Anterior cingulate cortex (tissue), 58 donors: ENCODE measurements around the gene ITPK1.
A peak's percentile ranks its signal among the peaks of the same experiment; 100 is the strongest.
"Not testable (repeated sequence)": the region's sequence is repeated elsewhere in the genome, so short reads cannot be mapped to it uniquely, and the experiment has no call there.

Experiments used
- DNase-seq, 58 donors: peaks; one replicate each; lab custom pipeline; 2025; lab: John Stamatoyannopoulos, UW

The ITPK1 gene

DNA sequence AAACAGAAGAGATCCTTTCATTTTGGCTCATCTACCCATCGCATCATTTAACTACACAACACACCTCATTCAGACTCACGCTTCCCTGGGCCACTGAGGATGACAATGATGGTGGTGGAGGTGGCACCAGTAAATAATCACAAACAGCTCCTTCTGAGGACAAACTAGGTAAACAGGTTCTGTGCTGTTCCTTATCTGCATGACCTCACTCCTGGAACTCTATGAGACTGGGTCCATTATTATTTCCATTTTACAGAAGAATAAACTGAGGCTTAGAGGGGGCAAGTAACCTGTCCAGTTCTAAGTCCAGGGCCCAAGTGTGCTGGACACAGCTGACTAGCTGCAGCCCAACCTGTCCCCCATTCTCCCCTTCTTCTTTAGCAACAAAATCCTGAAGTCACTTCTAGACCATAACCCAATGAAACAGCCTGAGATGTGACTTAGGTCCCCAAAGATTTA, 50.4 kb downstream of the ITPK1 start:
- DNase-seq: no peak

DNA sequence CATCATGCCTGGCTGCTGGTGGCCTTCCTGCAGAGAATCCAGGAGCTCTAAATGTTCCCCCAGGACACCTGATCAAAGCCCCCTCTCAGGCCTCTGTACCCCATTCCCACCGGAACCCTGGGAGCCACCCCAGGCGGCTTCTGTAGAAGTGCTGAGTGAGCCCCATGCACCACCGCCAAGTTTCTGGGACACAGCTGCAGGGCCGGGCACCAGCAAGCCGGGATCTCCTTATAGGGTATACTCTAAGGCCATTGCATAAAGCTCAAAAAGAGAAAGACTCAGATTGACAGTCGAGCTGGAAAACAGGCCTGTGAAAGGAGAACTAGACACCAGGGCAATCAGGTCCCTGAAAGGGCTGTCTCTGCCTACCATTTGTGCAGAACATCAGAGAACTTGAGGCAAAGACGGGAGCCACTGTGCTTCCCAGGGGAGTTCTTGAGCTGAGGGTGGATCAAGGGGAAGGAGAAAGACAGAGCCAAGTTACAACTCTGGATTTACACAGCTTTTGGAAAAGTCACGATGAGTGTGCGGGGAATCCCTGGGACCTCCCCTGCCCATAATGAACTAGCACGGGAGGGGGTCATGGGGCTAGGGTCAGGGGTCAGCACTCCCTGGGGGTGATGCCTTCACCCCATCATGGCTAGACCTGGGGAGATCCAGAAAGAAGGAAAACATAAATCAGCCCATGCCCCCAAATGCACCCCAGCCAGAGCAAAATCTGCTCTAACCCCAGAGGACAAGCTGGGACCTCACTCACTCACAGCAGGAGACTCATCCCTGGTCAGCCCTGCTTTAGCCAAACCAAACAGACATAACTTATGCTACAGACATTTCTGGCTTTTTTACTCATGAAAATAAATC, 51.1 kb downstream of the ITPK1 start:
- DNase-seq: no peak

DNA sequence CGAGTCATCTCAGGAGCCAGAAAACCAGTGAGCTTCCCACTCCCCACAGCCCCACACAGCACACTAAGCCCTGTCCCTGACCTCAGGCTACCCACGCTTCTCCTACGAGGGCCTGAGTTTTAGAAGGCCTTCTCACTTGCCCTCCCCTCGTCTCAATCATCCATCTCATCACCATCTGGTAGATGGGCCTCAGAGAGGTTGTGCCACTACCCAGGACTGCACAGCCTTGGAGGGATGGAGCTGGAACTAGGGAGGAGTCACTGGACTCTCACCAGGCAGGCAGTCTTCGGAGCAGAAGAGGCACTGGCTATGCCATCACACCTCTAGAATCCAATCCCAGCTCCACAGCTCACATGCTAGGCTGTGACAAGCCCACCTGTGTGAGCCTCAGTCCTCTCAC, 52.3 kb downstream of the ITPK1 start:
- DNase-seq: no peak

DNA sequence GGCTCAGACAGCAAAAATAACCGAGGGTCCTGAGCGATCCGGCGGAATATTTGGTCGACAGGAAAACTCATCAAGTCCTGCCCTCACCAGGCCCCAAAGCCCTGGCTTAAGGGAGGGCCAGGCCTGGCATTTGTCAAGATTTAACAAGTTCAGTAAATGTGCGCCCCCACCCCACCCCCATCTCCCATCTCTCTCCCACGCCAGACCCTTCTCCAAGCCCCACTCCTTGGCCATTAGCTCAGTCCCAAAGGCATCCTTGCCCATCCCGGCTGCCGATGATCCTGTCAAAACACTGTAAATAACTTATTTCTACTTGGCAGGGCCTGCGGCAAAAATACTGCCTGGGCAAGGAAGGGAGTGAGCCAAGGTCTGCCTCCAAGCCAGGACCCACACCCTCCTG, 52.8 kb downstream of the ITPK1 start:
- no peak for DNase-seq

DNA sequence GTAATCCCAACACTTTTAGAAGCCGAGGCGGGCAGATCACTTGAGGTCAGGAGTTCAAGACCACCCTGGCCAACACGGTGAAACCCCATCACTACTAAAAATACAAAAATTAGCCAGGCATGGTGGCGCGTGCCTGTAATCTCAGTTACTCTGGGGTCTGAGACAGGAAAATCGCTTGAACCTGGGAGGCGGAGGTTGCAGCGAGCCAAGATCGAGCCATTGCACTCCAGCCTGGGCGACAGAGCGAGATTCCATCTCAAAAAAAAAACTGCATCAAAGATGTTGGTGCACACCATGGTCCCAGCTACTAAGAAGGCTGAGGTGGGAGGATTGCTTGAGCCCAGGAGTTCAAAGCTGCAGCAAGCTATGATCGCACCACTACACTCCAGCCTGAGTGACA, 53.7 kb downstream of the ITPK1 start:
- DNase-seq: not testable (repeated sequence)

DNA sequence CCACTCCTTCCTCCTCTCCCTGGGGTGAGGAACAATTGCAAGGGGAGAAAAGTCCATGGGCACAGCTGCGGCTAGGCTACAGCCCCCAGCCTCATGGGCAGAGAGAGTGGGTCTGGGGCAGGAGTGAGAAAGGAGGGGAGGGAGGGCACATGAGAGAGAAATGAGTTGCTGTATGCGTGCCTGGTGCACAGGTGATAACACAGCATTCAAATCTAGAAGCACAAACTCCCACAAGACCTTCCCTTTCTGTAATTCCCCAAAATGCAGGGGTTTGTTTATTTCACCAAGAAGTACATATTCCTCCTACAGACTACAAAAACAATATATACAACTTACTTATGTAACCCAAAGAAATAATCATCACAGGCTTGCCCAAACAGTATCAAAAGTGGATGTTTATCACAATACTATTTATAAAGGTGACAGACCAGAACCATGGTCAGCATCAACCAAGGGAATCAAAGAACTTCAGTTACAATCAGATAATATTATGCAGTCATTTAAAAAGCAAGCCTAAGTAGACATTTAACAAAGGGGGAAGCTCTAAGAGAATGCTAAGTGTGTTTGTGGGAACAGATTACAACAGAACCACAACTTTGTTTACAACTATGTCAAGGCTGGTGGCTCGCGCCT, 54.2 kb downstream of the ITPK1 start:
- no peak for DNase-seq

DNA sequence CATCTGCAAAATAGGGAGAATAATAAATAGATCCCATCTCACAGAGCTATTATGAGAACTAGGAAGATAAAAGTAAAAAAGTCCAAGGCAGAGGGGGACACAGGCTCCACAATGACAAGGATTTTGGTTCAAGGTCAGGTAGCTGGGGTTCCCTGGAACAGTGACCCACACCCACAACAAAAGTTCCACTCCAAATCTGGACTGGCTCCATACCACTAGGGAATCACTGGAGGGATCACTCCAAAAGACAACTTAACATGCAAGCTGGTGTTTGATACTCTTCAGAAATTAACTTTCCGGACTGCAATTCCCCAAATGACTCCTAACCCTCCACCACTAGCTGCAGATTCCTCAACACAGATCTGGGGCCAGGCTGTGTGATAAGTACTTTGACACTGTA, 54.9 kb downstream of the ITPK1 start:
- no peak for DNase-seq

DNA sequence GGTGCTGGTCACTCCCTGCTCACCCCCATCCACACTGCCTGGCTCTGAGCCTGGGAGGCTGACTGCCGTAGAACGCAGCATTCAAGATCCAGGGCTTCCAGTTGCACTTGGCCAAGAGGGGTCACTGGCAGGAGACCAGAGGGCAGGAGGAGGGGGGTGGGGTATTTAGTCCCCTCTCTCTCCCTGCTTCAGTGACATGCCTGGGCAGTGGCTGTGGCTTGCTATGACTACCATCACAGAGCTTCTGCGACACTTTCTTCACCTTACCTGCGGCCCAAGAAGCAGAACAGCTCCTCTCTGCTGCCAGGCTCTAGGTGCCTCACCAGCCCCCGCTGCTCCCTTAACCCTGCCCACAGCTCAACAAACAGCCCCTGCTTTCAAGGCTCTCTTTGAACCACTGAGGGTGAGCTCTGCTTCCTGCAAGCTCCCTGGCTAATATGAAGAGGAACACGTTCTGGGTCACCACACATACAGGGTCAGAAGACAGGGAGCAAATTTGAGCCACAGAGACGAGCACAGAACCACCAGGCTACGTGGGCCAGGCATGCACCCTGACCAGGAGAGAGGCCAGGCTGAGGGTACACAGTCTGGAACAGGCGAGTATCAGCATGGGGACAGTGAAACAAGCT, 55.7 kb downstream of the ITPK1 start:
- DNase-seq: peak in 20 of 58 donors; percentile 21 to 60 (median 43)

DNA sequence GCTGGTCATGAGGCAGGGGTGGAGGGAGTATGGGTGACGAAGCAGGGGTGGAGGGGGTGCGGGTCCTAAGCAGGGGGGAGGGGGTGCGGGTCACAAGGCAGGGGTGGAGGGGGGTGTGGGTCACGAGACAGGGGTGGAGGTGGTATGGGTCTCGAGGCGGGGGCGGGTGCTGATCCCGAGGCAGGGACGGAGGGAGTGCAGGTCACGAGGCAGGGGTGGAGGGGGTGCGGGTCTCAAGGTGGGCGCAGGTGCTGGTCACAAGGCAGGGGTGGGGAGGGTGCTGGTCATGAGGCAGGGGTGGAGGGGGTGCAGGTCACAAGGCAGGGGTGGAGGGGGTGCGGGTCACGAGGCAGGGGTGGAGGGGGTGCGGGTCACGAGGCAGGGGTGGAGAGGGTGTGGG, 56.5 kb downstream of the ITPK1 start:
- DNase-seq: peak in 1 of 58 donors; percentile 60

DNA sequence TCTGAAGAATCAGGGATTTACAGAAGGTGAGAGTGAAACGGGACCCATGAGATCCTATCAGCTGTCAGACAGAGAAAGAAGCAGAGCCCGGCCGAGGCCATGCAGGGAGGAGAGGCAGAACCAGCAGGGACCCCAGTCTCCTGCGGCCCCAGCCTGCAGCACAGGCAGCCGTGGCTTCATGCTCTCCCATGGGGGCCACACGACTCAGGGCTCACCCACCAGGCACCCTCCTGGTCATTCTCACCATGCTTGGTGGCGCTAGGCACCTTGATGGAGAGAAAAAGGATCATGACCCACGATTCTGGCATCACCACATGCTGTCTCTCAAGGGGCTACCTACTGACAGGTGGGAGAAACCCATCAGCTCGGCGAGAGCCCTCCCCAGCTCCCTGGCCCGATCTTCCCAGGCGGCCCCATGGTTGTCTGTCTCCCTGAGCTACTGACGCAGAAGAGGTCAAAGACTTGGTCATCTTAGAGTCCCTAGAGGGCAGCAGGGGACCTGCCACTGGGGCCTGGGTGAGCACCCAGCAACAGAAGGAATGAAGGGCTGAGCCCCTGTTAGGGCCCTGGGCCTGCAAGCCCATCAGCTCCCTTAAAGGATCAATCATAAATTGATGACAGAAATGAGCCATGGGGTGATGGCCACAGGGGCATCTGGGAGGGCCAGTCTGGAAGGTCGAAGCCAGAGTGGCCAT, 58.0 kb downstream of the ITPK1 start:
- peak in 1 of 58 donors; percentile 24 for DNase-seq

DNA sequence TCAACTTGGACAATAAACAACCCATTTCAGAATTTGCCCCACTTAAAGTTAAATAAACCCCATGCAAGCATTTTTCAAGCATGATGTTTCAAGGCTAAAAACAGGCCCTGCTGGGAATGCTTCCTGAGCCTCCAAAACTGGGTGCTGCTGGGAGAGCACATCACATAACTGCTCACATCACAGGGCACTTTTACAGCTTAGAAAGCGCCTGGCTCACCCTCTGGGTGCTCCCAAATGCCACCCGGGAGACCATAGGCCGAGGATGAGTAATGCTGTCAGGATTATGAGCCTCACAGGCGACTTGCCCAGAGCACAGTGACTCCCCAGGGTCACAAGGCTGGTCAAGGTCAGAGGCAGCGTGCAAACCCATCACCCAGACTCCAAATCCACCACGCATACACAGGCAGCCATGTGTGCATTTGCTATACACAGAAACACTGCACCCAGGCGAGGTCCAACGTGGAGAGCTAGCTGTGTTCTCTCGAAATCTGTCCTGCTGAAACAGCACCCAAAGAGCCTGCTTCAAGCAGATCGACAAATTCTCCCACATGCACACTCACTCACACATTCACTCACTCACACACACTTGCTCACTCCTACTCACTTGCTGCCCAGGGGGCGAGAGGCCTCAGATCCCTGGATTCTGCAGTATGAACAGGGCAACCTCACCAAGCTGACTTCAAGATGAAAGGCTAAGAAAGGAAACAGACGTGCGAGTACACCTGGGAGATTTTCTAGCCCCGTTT, 58.7 kb downstream of the ITPK1 start:
- DNase-seq: peak in 3 of 58 donors; percentile 31 to 57 (median 35)

DNA sequence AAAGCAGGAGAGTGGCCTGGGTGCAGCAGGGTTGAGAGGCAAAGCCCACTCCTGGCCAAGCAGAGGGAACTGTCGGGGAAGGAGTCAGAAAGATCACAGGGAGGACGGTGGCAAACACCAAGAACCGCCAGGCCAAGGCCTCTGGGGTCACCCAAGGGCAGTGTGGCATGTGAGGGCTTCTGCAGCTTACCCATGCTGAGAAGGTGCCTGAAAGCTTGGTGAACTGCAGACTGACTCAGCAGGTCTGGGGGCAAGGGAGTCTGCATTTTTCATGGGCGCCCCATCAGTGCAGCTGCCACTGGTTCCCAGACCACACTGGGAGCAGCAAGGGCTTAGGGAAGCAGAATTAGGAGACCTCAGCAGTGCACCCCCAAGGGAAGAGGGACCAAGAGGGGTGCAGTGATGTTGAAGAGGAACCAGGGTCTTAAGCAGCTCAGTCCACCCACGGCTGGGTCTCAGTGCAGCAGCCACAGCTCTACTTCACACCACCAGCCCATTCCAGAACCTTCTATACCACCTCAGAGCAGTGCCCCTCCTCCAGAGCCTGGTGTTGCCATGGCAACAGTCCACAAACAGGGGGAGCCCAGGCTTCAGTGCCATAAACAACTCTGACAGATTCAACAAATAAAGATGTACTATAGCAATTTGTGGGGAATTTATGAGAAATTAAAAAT, 59.4 kb downstream of the ITPK1 start:
- peak in 3 of 58 donors; percentile 34 to 48 (median 35) for DNase-seq

DNA sequence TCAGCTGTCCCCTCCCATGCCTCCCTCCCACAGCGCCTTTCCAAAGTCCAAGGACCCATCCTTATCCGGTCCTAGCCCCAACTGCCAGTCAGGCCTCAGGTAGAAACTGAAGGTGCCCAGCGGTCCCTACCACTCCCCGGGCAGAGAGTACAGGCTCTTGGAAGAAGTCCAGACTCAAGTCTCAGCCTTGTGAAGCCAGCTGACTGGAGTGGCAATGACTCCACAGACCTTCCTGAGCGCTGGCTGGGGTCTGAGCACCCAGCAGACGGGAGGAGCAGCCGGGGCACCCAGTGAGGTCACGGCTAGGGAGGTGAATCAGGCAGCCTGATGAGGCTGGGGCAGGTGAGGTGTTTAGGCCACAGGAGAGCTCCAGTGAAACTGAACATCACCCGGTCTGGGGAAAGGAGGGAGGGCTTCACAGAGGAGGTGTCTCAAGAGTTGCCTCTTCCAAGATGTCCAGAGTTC, 60.0 kb downstream of the ITPK1 start:
- no peak for DNase-seq

DNA sequence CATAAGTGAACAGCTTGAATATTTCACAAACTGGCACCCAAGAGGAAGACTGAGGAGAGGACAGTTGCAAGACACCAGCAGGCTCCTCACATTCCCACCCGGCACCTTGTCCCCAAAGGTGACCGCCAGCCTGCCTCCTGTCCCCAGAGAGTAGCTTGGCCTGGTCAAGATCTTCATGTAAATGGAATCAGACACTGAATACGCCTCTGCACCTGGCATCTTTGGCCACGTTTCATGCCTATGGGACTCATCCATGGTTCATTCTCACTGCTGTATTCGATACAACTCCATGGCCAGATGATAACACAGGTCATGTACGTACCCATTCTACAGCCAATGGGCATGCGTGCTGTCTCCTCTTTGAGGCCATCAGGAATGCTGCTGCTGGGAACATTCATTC, 60.8 kb downstream of the ITPK1 start:
- no peak for DNase-seq

DNA sequence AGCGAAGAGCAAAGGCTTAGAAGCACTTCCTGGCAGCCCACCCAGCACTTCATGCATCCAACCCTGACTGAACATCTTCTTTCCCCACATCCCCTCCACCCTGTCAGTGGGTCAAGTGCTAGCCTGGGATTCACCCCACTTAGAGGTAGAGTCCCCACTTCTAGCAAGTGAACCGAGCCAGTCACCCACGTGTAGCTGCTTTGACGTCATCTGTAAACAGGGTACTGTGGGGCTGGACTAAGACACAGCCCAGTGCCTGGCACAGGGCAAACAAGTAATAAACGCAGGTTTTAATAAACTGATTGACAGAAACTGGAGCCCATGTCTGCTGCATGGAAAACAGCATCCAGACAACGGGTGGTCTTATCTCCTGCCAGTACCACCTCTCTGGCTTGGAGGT, 61.7 kb downstream of the ITPK1 start:
- peak in 3 of 58 donors; percentile 22 to 47 (median 27) for DNase-seq

DNA sequence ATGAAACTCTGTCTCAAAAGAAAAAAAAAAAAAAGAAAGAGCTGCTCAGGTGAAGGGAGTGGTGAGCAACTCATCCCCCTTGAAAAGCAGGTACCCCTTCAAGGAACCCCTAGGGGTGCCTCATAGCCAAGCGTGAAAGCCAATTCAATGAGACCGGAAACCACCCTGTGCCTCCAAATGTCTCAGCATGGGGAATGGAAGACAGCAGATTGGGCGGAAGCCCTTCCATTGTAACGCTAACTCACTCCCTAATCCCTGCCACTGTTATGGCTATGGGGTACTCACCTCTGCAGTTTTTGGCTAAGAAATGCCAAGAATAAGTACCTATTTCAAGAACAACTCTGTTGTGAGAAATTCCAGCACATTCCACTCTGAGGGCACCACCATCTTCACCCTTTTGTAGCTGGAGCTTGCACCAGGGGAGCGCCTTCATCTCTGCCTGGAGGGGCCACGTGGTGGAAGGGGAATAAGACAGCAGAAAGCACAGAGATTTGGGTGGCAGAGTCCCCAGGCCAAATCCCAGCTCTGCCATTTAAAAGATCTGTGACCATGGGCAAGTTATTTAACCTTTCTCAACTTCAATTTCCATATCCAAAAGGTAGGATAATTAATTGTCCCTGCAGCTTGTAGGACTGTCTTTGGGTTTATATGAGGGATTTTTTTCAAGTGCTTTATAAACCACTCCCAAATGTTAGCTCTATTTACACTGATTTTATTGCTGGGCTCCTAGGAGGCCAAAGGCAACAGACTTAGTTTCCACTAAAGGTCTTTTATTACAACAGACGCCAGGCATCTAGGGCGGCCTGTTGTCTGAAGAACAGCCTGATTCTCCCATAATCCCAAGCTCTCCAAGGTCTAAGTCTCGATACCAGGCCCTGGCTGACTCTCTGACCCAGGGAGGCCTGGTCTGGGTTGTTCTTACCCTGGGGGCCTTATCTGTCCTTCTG, 63.9 kb downstream of the ITPK1 start:
- no peak for DNase-seq

DNA sequence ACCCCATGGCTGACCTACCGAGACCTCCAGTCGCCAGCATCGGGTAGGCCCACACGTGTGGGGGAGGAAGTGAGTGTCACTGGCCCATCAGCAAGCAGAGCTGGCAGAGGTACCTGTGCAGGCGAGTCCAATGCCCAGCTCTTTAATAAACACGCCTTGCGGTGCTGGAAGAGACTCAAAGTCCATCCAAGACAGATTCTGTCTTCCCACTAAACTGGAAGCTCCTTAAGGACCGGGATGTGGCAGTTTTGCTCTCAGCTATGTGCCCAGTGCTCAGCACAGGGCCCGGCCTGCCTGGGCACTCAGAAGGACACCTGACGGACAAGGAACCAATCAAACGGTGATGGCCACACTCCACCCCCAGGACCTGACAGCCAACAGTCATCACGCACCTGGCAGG, 65.0 kb downstream of the ITPK1 start:
- DNase-seq: no peak

DNA sequence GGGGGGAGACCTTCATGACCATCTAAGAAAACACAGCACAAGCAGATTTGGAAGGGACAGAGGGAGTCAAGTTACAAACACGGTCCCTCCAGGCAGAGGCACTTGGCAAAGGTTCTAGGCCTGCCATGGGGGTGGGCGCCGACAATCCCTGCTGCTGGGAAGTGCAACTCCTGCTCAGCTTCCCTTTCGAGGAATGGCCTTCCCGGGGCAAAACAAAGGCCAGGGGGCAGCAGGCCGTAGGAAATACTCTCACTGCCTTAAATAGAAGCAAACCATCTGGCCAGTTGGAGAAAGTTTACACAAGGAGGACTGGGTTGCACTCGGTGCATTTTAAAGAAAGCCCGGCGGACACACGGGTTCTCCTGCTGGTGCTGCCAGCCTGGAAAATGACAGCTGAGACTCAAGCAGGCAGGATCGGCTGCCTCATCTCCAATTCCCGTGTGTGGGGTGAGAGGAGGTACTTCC, 65.8 kb downstream of the ITPK1 start:
- DNase-seq: peak in 1 of 58 donors; percentile 39
